Endothelial cell of umbilical vein (primary cell): ENCODE results near the gene INAVA. TPM values are rescaled to one million over a fixed set of nuclear protein-coding genes. Genes with fewer than 3 reads are reported as not detected.

Source experiments
- BruUV-seq: library from RNA; stranded (reverse); fragments of 400-500 nt; replicated peaks from 2 replicates; lab custom pipeline; 2021; lab: Mats Ljungman, UMichigan
- CTCF ChIA-PET: fragments of 300-600, 350-600 bp; sonication (Branson Sonifier 250); formaldehyde crosslinking; loops from one replicate; lab custom pipeline; 2021; ENCODE audit warnings: antibody characterized with exemption, inconsistent platforms; lab: Charles Lee
- POLR2A ChIA-PET: fragments of 300-600, 350-600 bp; sonication (Branson Sonifier 250); formaldehyde crosslinking; loops from one replicate; lab custom pipeline; 2021; ENCODE audit warnings: antibody characterized with exemption, inconsistent platforms; lab: Charles Lee
- DNase-seq: peaks from one replicate; pipeline ENCODE4 v3.0.0-alpha.2; 2011; ENCODE audit warnings: low read depth, low spot score
- FAIRE-seq: peaks from 2 replicates; lab custom pipeline; 2011; peaks lifted over from hg19 to GRCh38; lab: Jason Lieb, UNC
- H2AFZ ChIP-seq: 2 replicates; pipeline ENCODE4 v1.6.0; 2012; ENCODE audit warnings: low read depth, low read length, control low read depth, inconsistent platforms
- H3K27ac ChIP-seq: 2 replicates; pipeline ENCODE4 v1.5.1; 2011; ENCODE audit warnings: low read depth, mild to moderate bottlenecking, control low read depth, low read length, moderate library complexity; ENCODE audit not compliant: insufficient read depth
- H3K27me3 ChIP-seq, 2 experiments: 2 replicates each; pipeline versions ENCODE4 v1.6.0 to v1.6.1; 2011; ENCODE audit warnings: low read length in 2 of 2, mixed read lengths in 1 of 2; ENCODE audit not compliant: control insufficient read depth in 2 of 2, insufficient read depth in 2 of 2
- H3K36me3 ChIP-seq, 2 experiments: 2 replicates in 1 of 2; 3 replicates in 1 of 2; pipeline ENCODE4 v1.5.1; 2011; ENCODE audit warnings: low read length in 2 of 2, mild to moderate bottlenecking in 1 of 2, moderate library complexity in 1 of 2; ENCODE audit not compliant: control insufficient read depth in 2 of 2, insufficient read depth in 2 of 2; ENCODE audit errors: extremely low read depth in 1 of 2
- H3K4me1 ChIP-seq: 3 replicates; pipeline ENCODE4 v1.5.1; 2011; ENCODE audit warnings: mild to moderate bottlenecking, low read length; ENCODE audit not compliant: control insufficient read depth, insufficient read depth; ENCODE audit errors: extremely low read depth
- H3K4me2 ChIP-seq: 2 replicates; pipeline ENCODE4 v1.6.1; 2011; ENCODE audit warnings: low read length, control low read depth, mixed read lengths; ENCODE audit not compliant: insufficient read depth
- H3K4me3 ChIP-seq, 3 experiments: fragments of 200-600 bp in 1 of 3; sonication (generic), shearing (Covaris generic) in 1 of 3; replicated peaks in 1 of 3; 2 replicates each; pipeline ENCODE4 v1.5.1; 2011 to 2016; ENCODE audit warnings: control low read depth in 3 of 3, low read length in 3 of 3, mild to moderate bottlenecking in 2 of 3, inconsistent platforms in 1 of 3, low read depth in 1 of 3, moderate library complexity in 1 of 3; ENCODE audit not compliant: insufficient read depth in 1 of 3
- H3K79me2 ChIP-seq: 2 replicates; pipeline ENCODE4 v1.6.0; 2012; ENCODE audit warnings: low read length, inconsistent platforms; ENCODE audit not compliant: control insufficient read depth, insufficient read depth
- H3K9ac ChIP-seq: replicated peaks from 2 replicates; pipeline ENCODE3; 2011; ENCODE audit warnings: low read length, control low read depth; ENCODE audit not compliant: insufficient read depth; ENCODE audit errors: extremely low read depth
- H3K9me1 ChIP-seq: replicated peaks from 3 replicates; pipeline ENCODE4 v1.6.0; 2011; ENCODE audit warnings: mild to moderate bottlenecking, low read length; ENCODE audit not compliant: control insufficient read depth, insufficient read depth; ENCODE audit errors: extremely low read depth
- H3K9me3 ChIP-seq: replicated peaks from 2 replicates; pipeline ENCODE4 v1.5.1; 2012; ENCODE audit warnings: low read length, inconsistent platforms; ENCODE audit not compliant: control insufficient read depth, insufficient read depth
- H4K20me1 ChIP-seq: replicated peaks from 2 replicates; pipeline ENCODE3; 2011; ENCODE audit warnings: mild to moderate bottlenecking, low read length; ENCODE audit not compliant: control insufficient read depth, insufficient read depth; ENCODE audit errors: extremely low read depth
- CTCF ChIP-seq, 2 donors: IDR thresholded peaks; 1 replicate in 1 of 2; 2 replicates in 1 of 2; pipeline ENCODE4 v1.5.1; 2011; ENCODE audit warnings: low read length in 2 of 2, mild to moderate bottlenecking in 2 of 2, moderate library complexity in 2 of 2, control low read depth in 1 of 2, inconsistent platforms in 1 of 2, low read depth in 1 of 2; ENCODE audit not compliant: insufficient read depth in 1 of 2; ENCODE audit errors: extremely low read depth in 1 of 2
- EZH2 ChIP-seq: IDR thresholded peaks from 2 replicates; pipeline ENCODE4 v1.6.1; 2012; ENCODE audit warnings: borderline replicate concordance, low read depth, mild to moderate bottlenecking, moderate library complexity, low read length, inconsistent platforms; ENCODE audit not compliant: severe bottlenecking
- GATA2 ChIP-seq: IDR thresholded peaks from 2 replicates; pipeline ENCODE4 v1.7.0; 2011; ENCODE audit warnings: low read depth, mild to moderate bottlenecking, moderate library complexity, mixed read lengths, low read length; ENCODE audit not compliant: insufficient read length, insufficient read depth
- MYC ChIP-seq: IDR thresholded peaks from one replicate; pipeline ENCODE4 v1.6.1; 2011; ENCODE audit warnings: mild to moderate bottlenecking, low read depth, low read length
- POLR2AphosphoS5 ChIP-seq: IDR thresholded peaks from 2 replicates; pipeline ENCODE4 v1.6.1; 2012; ENCODE audit warnings: low read depth, mild to moderate bottlenecking, control low read depth, low read length, moderate library complexity; ENCODE audit not compliant: insufficient read depth
- dilution Hi-C: fragments of 300-500 bp; cut with MboI; formaldehyde crosslinking; loops from one replicate; pipeline ENCODE4 v1.15.0; 2019; ENCODE audit warnings: low sequenced_read_pairs; ENCODE audit not compliant: extremely low pct_ligation_motif_present
- intact Hi-C: fragments of 100-400 bp; cut with micrococcal nuclease; formaldehyde crosslinking; loops from one replicate; pipeline ENCODE4 v1.10.0; 2022
- polyA plus RNA-seq, 4 experiments: library from polyadenylated mRNA; depleted of rRNA in 3 of 4; stranded (reverse) in 3 of 4; unstranded in 1 of 4; fragments of >200 nt; gene quantifications; 2 replicates each; pipeline versions ENCODE4 v1.2.1 to v1.2.3, GENCODE V29; 2011 to 2012; ENCODE audit warnings: missing spikeins in 1 of 4
- total RNA-seq: library from RNA; stranded (reverse); gene quantifications from 2 replicates; pipeline ENCODE4 v1.2.3, GENCODE V29; 2021
- TF ChIP-seq, protein P1 (sequence below): IDR thresholded peaks from 2 replicates; pipeline ENCODE4 v1.6.1; 2011; ENCODE audit not compliant: insufficient read depth, insufficient read length

INAVA gene
- total and polyA plus RNA-seq, 2 donors (not counting 3 experiments of a cell fraction or from before 2014, with no cell fraction given): 0.42 TPM; not detected in 1

- intact Hi-C loops: no loop called here
- no peak overlapping the region for H3K27ac ChIP-seq
- POLR2A ChIA-PET: no interaction called here
- peaks cover 10% of the 10 kb centered on the region for H3K4me1 ChIP-seq
- peak overlapping the region; percentile 52 for H2AFZ ChIP-seq
- no peaks in the 10 kb centered on the region for H3K36me3 ChIP-seq
- DNase-seq (no peak), FAIRE-seq (no peak)
- no peaks in the 10 kb centered on the region for H3K9me1 ChIP-seq
- CTCF ChIA-PET: interaction anchor here (1.0 to 1.1 kb wide), 2 partner anchors 99 to 251 kb away, joined by 3 read pairs; no protein-coding TSS in a partner anchor
- peak overlapping the region; percentile 51 for H3K4me2 ChIP-seq
- H3K27me3 ChIP-seq: peaks cover 52 to 61% of the 10 kb centered on the region in 2 experiments
- H3K9ac ChIP-seq: no peak overlapping the region
- BruUV-seq: no TSS peak
- dilution Hi-C loops: no loop called here
- H3K9me3 ChIP-seq: no peaks in the 10 kb centered on the region
- TF ChIP-seq MYC (no peak), GATA2 (no peak), POLR2AphosphoS5 (no peak)
- TF ChIP-seq, protein P1, sequence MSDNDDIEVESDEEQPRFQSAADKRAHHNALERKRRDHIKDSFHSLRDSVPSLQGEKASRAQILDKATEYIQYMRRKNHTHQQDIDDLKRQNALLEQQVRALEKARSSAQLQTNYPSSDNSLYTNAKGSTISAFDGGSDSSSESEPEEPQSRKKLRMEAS: no peak
- peak overlapping the region in 2 of 3 experiments; percentile 11 to 25 for H3K4me3 ChIP-seq
- H4K20me1 ChIP-seq: no peaks in the 10 kb centered on the region
- no peaks in the 10 kb centered on the region for H3K79me2 ChIP-seq
Measured at GRCh38 chr1:200873116-200873670, 21.5 kb upstream of the INAVA start.

GRCh38 chr1:200873671-200874397 lies 20.9 kb upstream of the INAVA start:
- Histone ChIP-seq H3K9me3 (no peaks in the 10 kb centered on the region), H2AFZ (peak overlapping the region; percentile 52), H3K27me3 (peaks cover 54 to 64% of the 10 kb centered on the region in 2 experiments), H3K9me1 (no peaks in the 10 kb centered on the region), H3K4me1 (peaks cover 10% of the 10 kb centered on the region), H3K27ac (no peak overlapping the region), H3K4me2 (peak overlapping the region; percentile 51), H3K9ac (no peak overlapping the region), H3K4me3 (peak overlapping the region in 1 of 3 experiments; percentile 11), H4K20me1 (no peaks in the 10 kb centered on the region), H3K79me2 (no peaks in the 10 kb centered on the region), H3K36me3 (no peaks in the 10 kb centered on the region)
- ChIA-PET POLR2A (no interaction called here), CTCF (interaction anchor here (0.6 to 1.1 kb wide), 4 partner anchors 14 to 252 kb away, joined by 3 to 4 read pairs (median 4); no protein-coding TSS in a partner anchor)
- FAIRE-seq (no peak), DNase-seq (no peak)
- dilution Hi-C loops: no loop called here
- TF ChIP-seq CTCF (IDR thresholded peaks at IDR 0.05; ENCODE audit: extremely low read depth in 1 of 2, insufficient read depth in 1 of 2, low read depth in 1 of 2, low read length in 2 of 2) (no peak), EZH2 (peak; percentile 98)
- no TSS peak for BruUV-seq
- intact Hi-C loops: no loop called here
